ENCODE measurements around the gene ICOS.

Gene ICOS

GRCh38 chr2:203936535-203936934 is at the start of gene ICOS:
Gene ICOS, plus strand, starts transcription at chr2:203936763. Its CDS starts 52 bp downstream, at chr2:203936815.
- DNase-seq (ENCODE audit: low read depth in 2 of 2), result no peak

GRCh38 chr2:203887677-203888076 is 48.9 kb upstream of the ICOS start:
- DNase-seq (ENCODE audit: low read depth in 2 of 2), result no peak

DNA sequence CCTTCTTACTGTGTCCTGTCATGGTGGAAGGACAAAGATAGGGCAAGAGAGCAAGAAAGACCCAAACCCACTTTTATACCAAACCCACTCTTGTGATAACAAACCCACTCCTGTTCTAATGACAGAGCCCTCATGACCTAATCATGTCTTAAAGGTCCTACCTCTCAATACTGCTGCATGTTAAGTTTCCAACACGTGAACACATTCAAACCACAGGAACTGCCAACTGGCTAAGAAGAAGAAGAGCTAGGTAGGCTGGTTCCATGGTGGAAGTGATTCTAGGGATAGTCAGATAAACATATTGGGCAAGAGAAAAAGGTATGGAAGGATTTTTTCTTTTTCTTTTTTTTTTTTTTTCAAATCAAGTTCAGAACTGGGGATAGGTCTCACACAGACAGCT is 47.0 kb upstream of the ICOS start:
- no peak for DNase-seq (ENCODE audit: low read depth in 2 of 2)

- DNase-seq (ENCODE audit: low read depth in 2 of 2), result no peak
Measured at GRCh38 chr2:203889944-203890343, 46.6 kb upstream of the ICOS start.

- DNase-seq (ENCODE audit: low read depth in 2 of 2), result no peak
Measured at GRCh38 chr2:203890733-203891132, 45.8 kb upstream of the ICOS start.

- no peak for DNase-seq (ENCODE audit: low read depth in 2 of 2)
Measured at GRCh38 chr2:203891474-203891873, 45.1 kb upstream of the ICOS start.

DNA sequence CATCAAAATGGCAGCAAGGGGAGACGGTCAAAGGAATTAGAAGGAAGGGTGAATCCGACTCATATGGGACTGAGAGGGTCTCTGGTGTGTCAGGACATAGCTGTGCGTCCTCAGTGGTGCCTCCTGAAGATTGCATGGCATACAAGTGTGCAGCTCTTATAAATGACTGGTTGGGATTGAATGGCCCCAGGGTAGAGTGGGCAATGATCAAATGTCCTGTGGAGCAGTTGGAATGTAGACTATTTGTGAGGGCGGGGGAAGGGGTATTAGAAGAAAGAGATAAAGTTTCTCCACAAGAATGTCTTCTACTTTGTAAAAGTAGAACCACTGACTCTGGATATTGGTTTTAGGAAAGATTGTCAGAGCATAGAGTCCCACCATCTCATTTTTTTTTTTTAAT is 44.4 kb upstream of the ICOS start:
- DNase-seq (ENCODE audit: low read depth in 2 of 2), result no peak

DNA sequence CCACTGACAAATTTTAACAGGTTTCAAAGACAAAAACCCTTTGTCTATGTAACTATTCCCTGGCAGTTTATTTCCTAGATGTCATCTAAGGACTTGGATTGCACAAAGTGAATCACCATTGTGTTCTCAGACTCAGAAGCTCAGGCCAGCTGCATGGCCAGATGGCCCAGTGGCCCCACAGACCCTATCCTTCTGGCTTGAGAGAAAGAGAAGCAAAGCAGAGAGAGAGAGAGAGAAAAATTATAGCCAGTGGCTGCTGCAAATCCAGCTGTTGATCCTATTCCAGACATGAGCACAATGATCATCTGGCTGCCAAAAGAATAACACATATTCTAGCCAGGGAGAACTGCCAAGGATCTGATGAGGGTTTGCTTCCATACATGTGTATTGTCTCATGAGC is 43.2 kb upstream of the ICOS start:
- DNase-seq (ENCODE audit: low read depth in 2 of 2), result no peak

- no peak for DNase-seq (ENCODE audit: low read depth in 2 of 2)
Measured at GRCh38 chr2:203893840-203894239, 42.7 kb upstream of the ICOS start.

- DNase-seq (ENCODE audit: low read depth in 2 of 2), result no peak
Measured at GRCh38 chr2:203894262-203894661, 42.3 kb upstream of the ICOS start.

- no peak for DNase-seq (ENCODE audit: low read depth in 2 of 2)
Measured at GRCh38 chr2:203897544-203897943, 39.0 kb upstream of the ICOS start.

- no peak for DNase-seq (ENCODE audit: low read depth in 2 of 2)
Measured at GRCh38 chr2:203898657-203899056, 37.9 kb upstream of the ICOS start.

DNA sequence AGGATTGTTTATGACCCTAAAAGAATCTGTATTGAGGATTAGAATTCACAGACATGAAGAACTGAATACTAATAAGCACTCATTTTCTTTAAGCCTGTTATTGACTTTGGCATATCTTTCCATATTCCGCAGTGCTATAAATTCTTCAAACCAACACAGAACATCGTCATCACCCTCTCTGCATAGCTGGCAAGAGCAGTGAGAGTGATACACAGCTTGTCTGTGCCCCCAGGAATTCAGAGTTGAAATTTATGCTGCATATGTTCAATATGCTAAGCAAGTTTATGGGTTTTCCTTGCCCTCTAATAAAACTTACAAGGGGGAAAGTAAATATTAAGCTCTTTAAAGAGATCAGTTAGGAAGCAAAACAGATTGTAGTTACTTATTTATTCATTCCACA is 36.3 kb upstream of the ICOS start:
- DNase-seq (ENCODE audit: low read depth in 2 of 2), result no peak

DNA sequence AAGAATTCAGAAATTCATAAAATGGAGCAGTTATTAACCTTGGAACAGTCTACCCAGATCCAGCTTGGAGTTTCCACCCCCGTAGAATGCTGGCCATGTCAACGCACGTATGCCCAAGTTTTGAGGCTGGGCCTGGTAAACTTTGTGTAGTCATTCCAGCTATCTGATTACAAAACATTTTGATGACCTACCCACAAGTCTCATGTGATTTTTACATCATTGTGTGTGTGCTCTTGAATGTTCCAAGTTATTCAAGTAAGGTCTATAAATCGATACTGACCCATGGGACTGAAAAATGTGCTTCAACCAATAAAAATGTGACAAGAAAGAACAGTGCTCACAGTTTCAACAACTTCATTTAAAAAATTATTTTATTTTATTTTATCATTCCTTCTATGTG is 32.5 kb upstream of the ICOS start:
- no peak for DNase-seq (ENCODE audit: low read depth in 2 of 2)

DNA sequence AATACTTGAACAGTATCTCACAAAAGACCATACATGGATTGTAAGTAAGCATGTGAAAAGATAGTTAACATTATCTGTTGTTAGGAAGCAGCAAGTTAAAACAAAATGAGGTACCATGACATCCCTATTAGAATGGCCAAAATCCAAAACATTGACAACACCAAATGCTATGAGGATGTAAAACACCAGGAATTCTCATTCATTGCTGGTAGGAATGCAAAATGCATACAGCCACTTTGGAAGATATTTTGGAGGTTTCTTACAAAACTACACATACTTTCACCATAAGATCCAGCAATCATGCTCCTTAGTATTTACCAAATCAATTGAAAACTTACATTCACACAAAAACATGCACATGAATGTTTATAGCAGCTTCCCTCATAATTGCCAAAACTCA is 30.9 kb upstream of the ICOS start:
- no peak for DNase-seq (ENCODE audit: low read depth in 2 of 2)

- no peak for DNase-seq (ENCODE audit: low read depth in 2 of 2)
Measured at GRCh38 chr2:203908066-203908796, 28.3 kb upstream of the ICOS start.

- DNase-seq (ENCODE audit: low read depth in 2 of 2), result no peak
Measured at GRCh38 chr2:203908797-203909185, 27.8 kb upstream of the ICOS start.

- DNase-seq (ENCODE audit: low read depth in 2 of 2), result no peak
Measured at GRCh38 chr2:203909261-203909967, 27.1 kb upstream of the ICOS start.

- no peak for DNase-seq (ENCODE audit: low read depth in 2 of 2)
Measured at GRCh38 chr2:203909974-203910373, 26.6 kb upstream of the ICOS start.

DNA sequence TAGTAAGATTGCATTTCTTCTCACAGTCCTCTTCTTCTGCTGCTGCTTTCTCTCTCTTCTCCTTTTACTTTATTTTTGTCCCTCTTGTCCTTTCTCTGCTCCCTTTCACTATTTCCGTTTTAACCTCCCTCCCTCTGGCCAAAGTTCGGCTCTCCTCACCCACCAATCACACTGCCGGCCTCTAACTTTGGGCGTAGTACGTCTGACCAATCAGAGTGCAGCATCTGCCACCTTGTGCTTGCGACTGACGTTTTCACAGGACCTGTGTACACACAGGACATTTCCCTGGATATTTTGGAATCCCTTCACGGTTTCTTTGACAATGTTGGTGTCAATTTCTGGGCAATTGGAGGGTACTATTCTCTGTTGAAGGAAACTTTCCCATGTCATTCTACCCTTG is 22.6 kb upstream of the ICOS start:
- DNase-seq (ENCODE audit: low read depth in 2 of 2), result no peak

GRCh38 chr2:203914546-203915182 is 21.9 kb upstream of the ICOS start:
- no peak for DNase-seq (ENCODE audit: low read depth in 2 of 2)

DNA sequence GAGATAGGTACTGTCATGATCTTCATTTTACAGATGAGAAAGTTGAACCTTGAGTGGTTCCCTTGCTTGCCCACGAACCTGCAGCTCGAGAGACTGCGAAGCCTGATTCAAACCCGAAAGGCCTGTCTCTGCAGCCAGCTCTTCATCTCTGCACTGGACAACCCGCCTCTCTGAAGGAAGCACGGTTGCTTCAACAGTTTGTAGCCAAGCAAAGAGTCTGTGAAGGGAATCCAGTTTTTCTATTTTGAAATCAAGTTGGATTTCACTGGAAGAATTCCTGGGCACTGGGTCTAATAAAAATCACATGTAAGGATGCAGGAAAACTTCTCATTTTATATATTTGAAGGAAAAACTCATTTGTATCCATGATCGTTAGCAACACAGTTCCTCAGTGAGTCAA is 21.3 kb upstream of the ICOS start:
- no peak for DNase-seq (ENCODE audit: low read depth in 2 of 2)

DNA sequence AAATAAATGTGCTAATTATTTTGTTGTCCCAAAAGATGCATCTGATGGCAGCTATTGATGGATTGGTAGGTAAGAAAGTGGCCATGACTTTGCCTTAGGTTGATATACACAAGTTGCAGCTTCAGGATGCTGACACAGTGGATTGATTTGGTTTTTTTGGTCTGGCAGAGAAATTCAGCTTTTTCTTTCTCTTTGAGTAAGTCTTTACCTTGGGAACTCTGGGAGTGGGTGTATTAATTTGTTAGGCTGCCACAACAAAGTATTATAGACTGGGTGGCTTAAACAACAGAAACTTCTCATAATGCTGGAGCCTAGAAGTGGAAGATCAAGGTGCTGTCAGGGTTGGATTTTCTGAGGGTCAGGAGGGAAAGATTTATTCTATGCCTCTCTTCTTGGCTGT is 19.8 kb upstream of the ICOS start:
- DNase-seq (ENCODE audit: low read depth in 2 of 2), result no peak

All from stimulated activated CD8-positive, alpha-beta memory T cell treated with anti-CD3 and anti-CD28 coated beads, Interleukin-15, amount 100 ng/mL, for 4 hours (primary cell).